8988T (cell line): Measurements from ENCODE around the gene MPO.
A peak's percentile ranks its signal among the peaks of the same experiment; 100 is the strongest.

Experiments
- DNase-seq: peaks from one replicate; pipeline ENCODE4 v3.0.0; 2011

Gene MPO

DNA sequence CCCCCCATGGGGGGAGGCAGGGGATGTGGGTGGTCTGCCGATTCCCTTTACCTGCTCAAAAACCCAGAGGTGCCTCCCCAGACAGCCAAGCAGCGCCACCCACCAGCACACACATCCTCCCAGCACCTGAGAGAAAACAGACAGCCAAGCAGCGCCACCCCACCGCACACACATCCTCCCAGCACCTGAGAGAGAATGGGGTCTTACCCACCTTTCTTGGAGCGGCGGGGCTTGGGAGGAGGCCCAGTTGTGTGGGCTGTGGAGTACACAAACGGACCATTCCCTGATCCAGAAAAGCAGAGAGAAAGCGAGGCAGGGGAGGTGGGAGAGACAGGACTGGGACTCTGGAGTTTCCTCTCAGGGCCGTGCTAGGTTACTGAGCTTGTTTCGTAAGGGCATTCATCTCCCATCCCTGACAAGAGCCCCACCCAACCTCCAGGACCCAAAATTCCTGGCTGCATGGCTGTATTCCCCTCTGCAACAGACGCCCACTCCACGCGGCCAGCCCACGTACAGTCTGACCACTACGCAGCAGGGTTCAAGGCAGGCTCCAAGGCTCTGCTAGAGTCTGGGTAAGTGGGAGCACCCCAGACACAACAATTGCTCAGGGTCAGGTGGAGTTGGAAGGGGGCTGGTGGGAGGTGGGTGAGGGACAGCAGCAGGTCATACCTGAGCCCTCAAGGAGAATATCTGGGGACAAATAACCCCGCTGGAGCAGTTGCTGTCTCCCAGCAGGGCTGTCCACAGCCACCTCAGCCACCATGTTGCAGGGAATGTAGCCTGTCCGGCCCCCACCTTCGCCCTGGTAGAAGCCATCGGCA lies 25.6 kb upstream of the MPO start:
- DNase-seq, result no peak

DNA sequence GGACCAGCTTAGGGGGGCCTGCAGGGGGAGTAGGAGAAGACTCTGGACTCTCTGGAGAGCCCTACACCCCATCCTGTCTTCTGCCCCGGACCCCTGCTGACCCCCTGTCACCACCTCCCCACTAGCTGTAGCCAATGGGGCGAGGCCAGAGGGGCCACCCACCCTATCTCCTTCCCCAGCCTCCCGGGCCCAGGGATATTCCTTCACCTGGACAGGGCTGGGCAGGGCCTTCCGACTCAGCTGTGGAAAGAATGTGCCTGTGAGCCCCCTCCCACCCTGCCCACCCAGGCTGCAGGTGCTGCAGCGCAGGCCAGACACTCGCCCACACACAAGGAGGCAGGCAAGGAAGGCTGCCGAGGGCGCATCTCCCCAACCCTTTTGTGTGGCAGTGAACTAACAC lies 24.9 kb upstream of the MPO start:
- no peak for DNase-seq

DNA sequence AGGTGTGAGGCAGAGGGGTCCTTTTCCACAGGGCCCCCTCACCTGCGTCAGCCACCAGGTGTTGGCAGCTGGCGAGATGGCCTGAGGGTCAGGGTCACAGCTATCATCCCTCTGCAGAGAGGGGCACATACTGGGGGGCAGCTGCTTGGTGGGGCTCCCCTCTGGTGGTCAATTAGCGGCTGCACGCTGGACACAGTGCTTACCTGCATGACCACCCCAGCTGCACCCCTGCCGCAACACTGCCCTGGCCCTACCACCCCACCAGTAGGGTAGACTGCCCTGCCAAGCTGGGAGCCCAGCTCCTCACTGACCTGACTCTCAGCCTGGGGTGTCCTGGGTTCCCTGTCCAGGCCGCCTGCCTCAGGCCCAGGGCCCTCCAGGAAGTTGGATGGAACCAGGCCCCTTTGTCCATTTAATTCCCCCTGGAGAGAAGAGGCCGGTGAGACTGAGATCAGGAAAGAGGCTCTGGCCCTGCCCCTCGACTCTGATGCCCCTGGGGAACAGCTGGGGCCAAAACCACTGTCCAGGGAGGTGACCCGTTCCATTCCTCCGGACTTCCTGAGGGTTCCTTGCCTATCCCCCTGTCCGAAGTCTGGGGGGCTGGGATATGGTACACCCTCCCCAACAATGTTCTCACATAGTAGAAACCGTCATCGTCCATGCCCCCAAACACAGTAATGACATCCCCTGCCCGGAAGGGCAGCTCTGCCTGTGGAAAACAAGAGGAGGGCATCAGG lies 24.2 kb upstream of the MPO start:
- DNase-seq, result no peak

DNA sequence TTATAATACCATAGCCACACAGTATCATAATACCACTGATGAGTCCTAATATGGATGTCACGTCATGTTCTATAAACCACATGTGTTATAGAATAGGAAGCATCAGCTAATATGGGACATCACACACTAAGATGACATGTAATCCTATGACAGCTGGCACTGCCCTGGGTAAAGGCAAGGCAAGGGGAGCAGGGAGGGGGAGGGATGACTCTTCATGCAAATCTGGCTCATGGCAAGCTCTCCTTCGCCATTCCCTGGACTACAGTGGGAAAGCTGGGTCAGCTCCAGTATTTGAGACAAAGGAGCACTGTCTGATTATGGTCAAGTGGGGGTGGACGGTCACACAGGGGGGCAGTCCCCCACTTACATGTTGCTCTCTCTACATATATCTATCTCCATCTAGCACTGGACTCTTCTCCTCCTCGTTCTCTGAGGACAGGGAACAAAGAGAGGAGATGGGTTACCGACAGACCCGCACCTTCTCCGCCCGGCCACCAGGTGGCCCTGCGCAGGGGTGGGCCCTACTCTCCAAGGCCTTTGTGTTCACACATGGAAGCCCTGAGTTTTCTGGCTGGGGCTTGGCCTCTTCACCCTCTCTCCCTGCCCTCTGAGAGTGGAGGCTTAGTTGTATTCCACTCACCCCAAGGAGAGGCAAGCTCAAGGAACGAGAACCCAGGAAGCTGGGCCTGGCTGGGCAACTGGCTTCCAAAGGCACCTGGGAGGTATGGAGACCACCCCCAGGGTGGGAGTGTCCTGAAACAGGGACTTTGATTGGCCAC lies 23.4 kb upstream of the MPO start:
- DNase-seq, result peak; percentile 83

DNA sequence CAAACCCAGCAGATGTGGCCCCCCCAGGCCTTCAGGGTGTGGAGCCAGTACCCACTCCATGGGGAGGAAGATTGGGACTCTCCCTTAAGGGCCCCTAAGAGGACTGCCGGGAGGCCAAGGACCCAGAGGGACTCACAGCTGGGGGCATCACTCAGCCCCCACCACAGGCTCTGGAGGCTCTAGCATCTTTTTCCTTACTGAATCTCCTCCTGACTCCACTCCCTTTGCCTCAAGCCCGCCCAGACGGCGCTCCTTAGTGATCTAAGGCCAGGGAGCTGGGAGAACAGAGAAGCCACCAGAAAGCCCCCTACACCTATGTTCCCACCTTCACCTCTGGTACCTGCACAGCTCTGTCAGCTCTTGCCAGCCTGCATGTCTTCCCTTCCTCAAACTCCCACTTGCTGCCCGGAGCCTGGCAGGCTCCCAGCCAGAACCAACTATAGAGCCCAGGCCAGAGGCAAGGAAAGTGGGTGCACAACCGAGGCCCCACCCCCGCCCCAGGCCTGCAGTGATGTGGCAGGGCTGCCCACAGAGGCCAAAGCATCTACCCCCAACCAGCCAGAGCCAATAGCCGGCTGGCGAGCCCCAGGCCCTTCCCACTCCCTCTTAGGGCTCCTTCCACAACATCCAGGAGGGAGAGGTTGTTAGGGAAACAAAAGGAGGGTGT lies 22.3 kb upstream of the MPO start:
- DNase-seq, result no peak

DNA sequence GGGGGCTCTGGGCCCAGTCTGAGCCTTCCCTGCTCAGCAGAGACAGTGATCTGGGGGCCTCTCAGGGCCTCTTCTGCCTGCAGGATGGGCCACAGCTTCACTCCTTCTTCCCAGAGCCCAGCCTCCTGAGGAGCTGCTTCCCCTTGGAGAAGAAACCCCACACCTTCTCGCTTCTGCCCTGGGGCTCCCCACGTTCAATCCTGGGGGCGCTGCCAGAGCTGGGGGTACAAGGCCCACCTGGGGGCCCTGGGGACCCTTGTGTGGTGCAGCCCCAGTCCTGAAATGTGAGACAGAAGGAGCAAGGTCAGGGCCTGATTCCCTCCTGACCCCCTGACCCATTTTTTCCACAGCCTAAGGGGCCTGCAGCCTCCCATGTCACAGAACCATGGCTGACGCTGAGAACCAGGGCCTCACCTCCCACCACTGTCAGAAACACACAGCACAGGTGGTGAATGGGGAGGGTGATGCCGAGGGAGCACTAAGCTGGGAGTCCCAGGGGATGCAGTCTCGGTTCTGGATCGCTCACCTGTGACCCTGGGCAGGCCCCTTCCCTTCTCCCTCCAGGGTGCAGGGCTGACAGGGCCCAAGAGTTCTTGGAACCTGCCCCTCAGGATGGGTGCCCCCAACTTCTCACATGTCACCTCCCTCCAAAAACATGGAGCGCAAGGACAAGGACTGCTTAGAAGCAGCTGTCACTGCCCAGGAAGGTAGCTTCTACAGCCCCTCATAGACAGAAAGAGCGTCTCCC lies 21.6 kb upstream of the MPO start:
- no peak for DNase-seq

DNA sequence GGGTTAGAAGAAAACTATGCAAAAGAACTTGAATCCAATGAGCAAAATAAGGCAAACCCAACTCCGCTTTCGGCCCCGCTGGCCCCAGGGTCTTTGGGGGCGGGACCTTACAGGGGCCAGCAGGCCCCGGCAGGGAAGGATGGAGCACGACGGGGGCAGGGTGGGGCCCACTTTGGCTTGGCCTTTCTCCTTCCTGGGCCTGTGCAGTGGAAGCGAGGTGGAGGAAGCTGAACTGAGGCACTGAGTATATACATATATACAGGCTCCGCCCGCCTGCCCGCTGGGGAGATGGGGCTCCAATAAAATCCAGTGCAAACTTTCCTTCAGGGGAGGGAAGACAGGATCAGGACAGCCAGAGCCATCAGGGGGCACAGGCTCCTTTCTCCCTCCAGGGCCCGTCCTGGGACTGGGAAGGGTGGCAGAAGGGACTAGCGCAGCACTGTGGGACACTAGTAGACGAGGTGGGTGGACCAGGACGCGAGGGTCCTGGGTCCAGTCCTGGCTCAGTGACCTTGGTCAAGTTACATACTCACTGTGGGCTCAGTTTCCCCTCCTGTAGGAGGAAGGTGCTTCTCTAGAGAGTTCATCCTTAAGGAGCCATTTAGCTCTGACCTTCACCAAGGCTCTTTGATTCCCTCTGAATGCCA lies 20.9 kb upstream of the MPO start:
- no peak for DNase-seq

DNA sequence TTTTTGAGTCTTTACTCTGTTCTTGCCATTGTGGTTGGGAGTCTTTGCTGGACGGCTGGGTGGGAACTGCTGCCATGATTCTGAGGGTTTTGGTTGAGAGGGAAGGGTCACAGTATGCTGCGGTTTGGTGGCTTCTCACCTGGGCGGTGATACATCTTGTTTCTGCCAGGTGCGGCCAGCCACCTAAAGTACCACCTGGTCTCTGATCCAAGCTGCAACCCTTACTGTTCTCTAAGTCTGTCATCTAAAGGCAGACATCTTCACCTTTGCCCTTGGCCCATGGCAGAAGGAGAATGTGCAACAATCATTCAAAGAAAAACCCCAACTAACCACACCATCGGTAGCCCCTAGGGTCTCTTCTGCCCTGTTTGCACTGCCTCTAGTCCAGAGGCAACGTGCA lies 19.6 kb upstream of the MPO start:
- DNase-seq, result no peak

DNA sequence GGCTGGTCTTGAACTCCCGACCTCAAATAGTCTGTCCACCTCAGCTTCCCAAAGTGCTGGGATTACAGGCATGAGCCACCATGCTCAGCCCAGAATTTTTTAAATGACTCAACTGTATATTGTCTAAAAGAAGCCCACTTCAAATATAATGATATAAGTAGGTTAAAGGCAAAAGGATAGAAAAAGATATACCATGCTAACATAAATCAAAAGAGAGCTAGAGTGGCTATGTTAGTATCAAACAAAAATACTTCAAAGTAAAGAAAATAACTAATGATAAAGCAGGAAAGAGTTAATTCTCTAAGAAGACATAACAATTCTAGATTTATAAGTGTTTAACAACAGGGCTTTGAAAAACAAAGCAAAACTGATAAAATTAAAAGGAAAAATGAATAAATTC lies 13.3 kb upstream of the MPO start:
- DNase-seq, result no peak

DNA sequence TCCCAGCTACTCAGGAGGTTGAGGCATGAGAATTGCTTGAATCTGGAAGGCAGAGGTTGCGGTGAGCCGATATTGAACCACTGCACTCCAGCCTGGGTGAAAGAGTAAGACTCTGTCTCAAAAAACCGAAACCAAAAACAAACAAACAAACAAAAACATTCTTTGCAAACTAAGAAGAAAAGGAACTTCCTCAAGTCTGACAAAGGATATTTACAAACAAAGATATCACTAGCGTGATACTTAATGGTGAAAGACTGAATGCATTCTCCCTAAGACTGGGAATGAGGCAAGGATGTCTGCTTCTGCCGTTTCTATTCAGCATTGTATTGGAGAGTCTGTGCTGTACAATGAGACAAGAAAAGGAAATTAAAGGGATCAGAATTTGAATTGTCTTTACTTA lies 10.5 kb upstream of the MPO start:
- no peak for DNase-seq

DNA sequence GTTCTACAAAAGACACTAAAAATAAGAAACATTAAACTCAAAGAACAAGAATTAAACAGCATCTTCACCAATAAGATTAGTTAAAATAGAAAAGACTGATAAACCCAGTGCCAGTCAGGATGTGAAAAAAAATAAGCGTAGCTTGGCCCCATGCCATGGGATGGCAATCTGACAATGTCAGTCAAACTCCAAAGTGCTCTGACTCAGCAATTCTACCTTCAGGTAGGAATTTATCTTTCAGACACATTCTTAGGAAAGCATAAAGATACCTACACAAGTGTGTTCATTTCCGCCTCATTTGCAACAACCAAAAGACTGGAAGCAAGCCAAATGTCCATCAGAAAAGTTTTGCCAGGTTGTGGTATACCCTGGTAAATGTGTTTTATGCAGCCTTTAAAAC lies 9.1 kb upstream of the MPO start:
- no peak for DNase-seq

DNA sequence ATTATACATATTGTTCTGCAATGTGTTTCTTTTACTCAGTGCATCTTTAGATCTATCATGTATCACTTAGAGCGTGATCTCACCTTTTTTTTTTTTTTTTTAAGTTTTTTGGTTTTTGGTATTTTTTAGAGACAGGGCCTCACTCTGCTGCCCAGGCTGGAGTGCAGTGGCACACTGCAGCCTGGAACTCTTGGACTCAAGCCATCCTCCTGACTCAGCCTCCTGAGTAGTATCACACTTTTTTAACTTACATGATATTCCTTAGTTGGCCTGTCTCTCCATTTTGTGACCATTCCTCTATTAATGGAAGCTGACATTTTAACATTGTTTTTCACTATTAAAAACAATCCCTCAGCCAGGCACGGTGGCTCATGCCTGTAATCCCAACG lies 4.7 kb upstream of the MPO start:
- DNase-seq, result no peak

DNA sequence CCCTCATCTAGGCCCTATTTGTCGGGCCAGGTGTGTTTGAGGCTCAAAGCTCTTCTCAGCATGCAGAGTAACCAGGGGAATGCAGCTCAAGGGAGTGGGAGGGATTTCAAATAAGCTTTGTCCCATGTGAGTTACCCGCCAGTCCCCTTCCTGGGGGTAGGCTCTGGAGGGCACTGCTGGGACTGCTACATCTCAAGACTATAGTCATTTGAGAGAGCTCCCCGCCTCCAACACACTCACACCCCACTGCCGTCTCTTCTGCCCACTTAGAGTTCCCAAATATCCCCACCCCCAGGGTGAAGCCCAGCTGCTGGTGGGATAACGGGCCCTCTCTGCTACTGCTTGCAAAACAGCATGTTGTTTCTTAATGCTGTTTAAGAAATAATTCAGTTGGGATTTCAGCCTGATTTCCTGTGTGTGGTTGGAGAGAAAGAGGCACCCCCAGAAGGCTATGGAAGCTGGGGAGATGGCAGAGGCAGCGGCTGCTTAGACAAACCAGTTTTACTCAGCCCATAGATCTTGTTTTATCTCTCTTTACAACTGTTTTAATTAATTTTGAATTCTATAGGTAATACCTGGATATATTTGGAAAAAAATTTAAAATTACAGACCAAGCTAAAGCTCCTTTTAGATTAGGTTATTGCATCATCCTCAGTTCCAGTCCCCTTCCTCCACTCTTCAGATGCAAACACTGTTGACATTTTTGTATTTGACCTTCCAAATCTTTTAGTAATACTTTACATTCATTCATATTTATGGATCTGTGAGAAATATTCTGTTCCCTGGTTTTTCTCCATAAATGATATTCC lies 4.1 kb upstream of the MPO start:
- no peak for DNase-seq

DNA sequence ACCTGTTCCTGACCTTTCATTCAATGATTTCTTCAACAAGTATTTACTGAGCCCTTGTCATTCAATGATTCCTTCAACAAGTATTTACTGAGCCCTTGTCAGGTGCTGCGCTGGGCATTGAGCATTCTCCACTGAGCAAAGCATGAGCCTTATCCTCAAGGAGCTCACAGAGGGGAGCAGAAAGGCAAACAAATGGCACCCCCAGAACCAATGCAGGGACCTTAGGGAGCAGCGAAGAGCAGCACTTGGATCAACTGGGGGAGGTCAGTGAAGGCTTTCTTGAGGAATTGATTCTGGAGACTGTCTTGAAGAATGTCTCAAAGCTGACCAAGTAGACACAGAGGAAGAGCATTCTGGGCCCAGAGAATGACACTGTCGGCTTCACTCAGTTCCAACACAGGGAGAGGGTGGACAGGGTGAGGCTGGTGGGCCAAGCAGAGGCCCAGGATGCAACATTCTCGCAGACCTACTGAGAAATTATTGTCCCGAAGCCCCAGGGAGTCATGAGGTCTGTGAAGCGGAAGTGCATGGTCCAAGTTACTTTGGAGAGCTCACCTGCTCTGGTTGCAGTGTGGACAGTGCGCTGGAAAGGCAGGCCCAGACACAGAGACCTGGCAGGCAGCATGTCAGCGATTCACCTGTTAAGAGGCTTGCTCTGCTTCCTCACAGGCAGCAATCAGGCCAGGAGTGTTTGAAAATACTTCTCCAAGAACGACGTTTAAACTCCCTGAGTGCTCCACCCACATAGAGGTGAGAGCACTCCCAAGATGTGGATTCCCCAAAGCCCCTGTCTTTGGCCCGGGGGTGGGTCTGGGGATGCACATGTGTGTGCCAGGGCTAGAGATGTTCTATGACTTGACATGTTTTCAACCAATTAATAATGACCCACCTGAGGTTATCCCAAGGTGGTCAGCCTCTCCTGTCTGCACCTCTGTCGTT lies 3.2 kb upstream of the MPO start:
- DNase-seq, result no peak

DNA sequence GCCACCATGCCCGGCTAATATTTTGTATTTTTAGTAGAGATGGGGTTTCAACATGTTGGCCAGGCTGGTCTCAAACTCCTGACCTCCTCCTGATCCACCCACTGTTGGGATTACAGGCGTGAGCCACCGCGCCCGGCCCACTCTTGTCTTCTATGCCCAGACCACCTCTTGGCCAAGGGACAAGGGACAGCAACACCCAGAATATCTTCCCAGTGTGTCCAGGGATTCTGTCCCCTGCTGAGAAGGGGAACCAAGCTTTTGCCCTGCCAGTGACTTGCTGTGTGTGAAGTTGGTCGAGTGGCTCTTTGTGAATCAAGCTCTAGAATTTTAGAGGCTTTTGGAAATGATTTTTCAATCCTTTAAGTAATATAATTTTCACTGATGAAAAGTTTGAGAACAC lies 1.7 kb upstream of the MPO start:
- no peak for DNase-seq

DNA sequence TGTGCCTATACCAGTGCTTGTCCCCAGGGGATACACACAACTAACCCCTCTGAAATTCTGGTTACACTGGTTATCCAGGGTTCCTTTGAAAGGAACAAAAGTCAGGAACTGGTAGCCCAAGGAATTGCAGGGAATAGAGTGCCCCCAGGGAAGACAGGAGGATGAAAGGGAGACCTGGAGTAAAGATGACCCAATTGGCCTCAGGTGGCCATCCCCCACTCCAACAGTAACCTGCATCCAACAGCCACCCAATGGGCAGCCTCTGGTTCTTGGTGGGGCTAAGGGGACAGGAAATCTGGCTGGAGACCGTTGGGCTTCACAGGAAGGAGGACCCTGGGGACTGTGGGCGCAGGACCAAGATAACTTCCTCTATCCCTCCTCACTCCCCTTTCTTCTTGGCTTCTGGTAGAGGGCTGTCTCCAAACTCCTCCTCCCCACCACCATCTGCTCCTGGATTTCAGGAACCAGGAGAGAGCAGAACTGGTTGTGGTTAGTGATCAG lies 826 bp upstream of the MPO start:
- DNase-seq, result no peak

DNA sequence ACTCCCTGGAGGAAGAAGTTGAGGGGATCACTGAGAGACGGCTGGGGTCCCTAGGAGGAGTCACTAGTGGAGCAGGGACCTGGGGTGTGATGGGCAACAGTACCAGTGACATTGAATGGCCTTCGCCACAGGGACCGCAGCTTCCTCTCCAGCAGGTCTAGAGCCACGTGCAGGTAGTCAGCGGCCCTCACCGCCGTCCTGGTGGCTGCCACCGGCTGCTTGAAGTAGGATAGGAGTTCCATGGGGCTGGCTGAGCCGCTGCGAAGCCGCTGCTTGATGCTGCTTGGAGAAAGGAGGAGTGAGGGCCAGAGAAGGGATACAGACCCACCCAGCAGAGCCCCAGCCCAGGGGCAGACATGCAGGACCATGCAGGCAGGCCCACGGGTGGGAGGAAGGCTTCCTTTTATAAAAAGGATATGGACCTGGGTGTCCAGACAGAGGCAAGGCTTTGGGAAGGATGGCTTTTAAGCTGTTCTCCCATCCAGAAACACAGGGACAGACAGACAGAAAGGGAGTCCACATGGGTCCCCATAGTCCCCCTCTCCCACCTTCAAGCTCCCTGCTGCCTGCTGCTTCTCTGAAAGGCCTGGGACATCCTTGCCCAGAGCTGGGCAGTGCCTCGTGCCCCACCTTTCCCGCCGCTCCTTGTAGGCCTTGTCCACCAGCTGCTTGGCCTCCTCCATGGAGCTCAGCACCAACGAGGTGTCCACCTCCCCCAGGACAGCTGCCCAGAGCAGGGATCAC lies 827 bp downstream of the MPO start:
- no peak for DNase-seq

DNA sequence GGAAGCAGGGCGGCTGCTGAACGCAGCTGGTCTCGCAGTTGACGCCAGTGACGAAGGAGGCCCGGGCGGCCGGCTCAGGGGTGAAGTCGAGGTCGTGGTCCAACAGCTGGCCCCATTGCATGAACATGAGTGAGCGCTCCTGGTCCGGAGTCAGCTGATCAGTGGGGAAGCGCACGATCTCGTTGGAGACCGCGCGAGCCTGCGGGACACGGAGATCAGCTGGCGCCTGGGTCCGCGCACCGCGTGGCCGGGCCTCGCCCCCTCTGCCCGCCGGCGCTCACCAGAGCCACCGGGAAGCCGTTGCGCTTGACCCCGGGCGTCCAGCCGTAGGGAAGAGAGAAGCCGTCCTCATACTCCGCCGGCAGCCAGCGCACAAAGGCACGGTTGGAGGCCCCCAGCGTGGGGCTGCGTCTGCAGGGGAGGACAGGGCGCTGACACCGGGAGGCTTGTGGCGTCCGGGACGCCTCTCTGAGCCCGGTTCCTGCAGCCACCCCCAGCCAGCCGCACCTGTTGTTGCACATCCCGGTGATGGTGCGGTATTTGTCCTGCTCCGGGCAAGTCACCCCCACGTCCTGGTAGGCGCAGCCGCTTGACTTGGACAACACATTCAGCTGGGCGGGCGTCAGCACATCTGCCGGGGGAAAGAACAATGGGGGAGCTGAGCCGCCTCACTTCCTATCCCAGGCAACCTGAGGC lies 1.6 kb downstream of the MPO start:
- DNase-seq, result no peak
